ENCODE measurements around the gene PLCD1.

The PLCD1 gene

GRCh38 chr3:38016847-38017444, 12.5 kb downstream of the PLCD1 start:
- no peak for DNase-seq (ENCODE audit: low spot score)

- no peak for DNase-seq (ENCODE audit: low spot score)
These were observed 13.0 kb downstream of the PLCD1 start for GRCh38 chr3:38016410-38016809.

- no peak for DNase-seq (ENCODE audit: low spot score)
These were observed 13.5 kb downstream of the PLCD1 start for GRCh38 chr3:38015984-38016383.

- DNase-seq (ENCODE audit: low spot score), result no peak
These were observed 14.0 kb downstream of the PLCD1 start for GRCh38 chr3:38015485-38015884.

- no peak for DNase-seq (ENCODE audit: low spot score)
These were observed 18.3 kb downstream of the PLCD1 start for GRCh38 chr3:38011111-38011510.

- DNase-seq (ENCODE audit: low spot score), result no peak
These were observed 19.4 kb downstream of the PLCD1 start for GRCh38 chr3:38009807-38010591.

- DNase-seq (ENCODE audit: low spot score), result no peak
These were observed 20.4 kb downstream of the PLCD1 start for GRCh38 chr3:38008971-38009580.

GRCh38 chr3:38008191-38008701, 21.2 kb downstream of the PLCD1 start:
- DNase-seq (ENCODE audit: low spot score), result no peak

GRCh38 chr3:38007754-38008090, 21.7 kb downstream of the PLCD1 start:
- no peak for DNase-seq (ENCODE audit: low spot score)

- no peak for DNase-seq (ENCODE audit: low spot score)
These were observed 22.9 kb downstream of the PLCD1 start for GRCh38 chr3:38006445-38006995.

- DNase-seq (ENCODE audit: low spot score), result no peak
These were observed 23.4 kb downstream of the PLCD1 start for GRCh38 chr3:38006031-38006430.

- no peak for DNase-seq (ENCODE audit: low spot score)
These were observed 24.1 kb downstream of the PLCD1 start for GRCh38 chr3:38005076-38006020.

- peak; percentile 38 for DNase-seq (ENCODE audit: low spot score)
These were observed 24.9 kb downstream of the PLCD1 start for GRCh38 chr3:38004415-38005075.

GRCh38 chr3:38003817-38004414, 25.5 kb downstream of the PLCD1 start:
- no peak for DNase-seq (ENCODE audit: low spot score)

- DNase-seq (ENCODE audit: low spot score), result peak; percentile 36
These were observed 26.0 kb downstream of the PLCD1 start for GRCh38 chr3:38003371-38003816.

- DNase-seq (ENCODE audit: low spot score), result no peak
These were observed 26.5 kb downstream of the PLCD1 start for GRCh38 chr3:38002940-38003339.

GRCh38 chr3:38002291-38002876, 27.1 kb downstream of the PLCD1 start:
- DNase-seq (ENCODE audit: low spot score), result no peak

GRCh38 chr3:38001456-38002081, 27.9 kb downstream of the PLCD1 start:
- no peak for DNase-seq (ENCODE audit: low spot score)

GRCh38 chr3:38000965-38001455, 28.4 kb downstream of the PLCD1 start:
- no peak for DNase-seq (ENCODE audit: low spot score)
